ENCODE data around the gene TAGLN2. TPM values are rescaled to one million over a fixed set of nuclear protein-coding genes. Genes with fewer than 3 reads are reported as not detected.

Gene TAGLN2
- total RNA-seq, 1 experiment from 2014 or later = 464 TPM

DNA sequence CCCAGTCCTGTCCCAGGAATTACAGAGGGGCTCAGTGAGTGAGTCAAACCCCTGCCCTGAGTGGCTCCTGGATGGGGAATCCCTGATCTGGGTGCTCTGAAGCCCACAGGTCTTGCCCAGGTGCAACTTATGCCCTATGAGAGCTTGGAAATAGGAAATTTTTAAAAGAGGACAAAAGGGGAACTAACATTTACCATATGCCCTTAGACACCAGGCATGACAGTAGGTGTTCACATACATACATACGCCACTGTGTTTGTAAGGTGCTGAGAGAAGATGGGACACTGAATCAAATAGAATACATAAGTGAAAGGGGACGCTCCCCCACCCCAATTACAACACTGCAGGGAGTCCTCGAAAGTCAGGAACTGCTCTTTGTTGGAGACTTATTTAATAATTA, 26.8 kb downstream of the TAGLN2 start:
- ChIA-PET POLR2A (no interaction called here), CTCF (interaction anchor here (1.4 to 15.0 kb wide), 2 partner anchors 9 to 94 kb away, joined by 3 to 1396 read pairs; partner anchors contain the start of gene FCRL6)
- DNase-seq (ENCODE audit: unreplicated experiment) = no peak
- Mint-ChIP-seq H3K4me1 (ENCODE audit: insufficient read depth, unreplicated experiment) (peaks cover 10% of the 10 kb centered on the region), H3K9me3 (ENCODE audit: unreplicated experiment) (no peaks in the 10 kb centered on the region), H3K27me3 (ENCODE audit: insufficient read depth, unreplicated experiment) (no peaks in the 10 kb centered on the region), H3K27ac (ENCODE audit: low read depth, unreplicated experiment) (no peak overlapping the region), H3K36me3 (ENCODE audit: insufficient read depth, unreplicated experiment) (no peaks in the 10 kb centered on the region), H3K4me3 (ENCODE audit: unreplicated experiment) (no peak overlapping the region)
- TF ChIP-seq, protein P1, sequence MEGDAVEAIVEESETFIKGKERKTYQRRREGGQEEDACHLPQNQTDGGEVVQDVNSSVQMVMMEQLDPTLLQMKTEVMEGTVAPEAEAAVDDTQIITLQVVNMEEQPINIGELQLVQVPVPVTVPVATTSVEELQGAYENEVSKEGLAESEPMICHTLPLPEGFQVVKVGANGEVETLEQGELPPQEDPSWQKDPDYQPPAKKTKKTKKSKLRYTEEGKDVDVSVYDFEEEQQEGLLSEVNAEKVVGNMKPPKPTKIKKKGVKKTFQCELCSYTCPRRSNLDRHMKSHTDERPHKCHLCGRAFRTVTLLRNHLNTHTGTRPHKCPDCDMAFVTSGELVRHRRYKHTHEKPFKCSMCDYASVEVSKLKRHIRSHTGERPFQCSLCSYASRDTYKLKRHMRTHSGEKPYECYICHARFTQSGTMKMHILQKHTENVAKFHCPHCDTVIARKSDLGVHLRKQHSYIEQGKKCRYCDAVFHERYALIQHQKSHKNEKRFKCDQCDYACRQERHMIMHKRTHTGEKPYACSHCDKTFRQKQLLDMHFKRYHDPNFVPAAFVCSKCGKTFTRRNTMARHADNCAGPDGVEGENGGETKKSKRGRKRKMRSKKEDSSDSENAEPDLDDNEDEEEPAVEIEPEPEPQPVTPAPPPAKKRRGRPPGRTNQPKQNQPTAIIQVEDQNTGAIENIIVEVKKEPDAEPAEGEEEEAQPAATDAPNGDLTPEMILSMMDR (IDR thresholded peaks at IDR 0.05; ENCODE audit: unreplicated experiment) = no peak
- intact Hi-C loops (cut with micrococcal nuclease) = no loop called here
- BruUV-seq (replicated peaks) = no TSS peak

DNA sequence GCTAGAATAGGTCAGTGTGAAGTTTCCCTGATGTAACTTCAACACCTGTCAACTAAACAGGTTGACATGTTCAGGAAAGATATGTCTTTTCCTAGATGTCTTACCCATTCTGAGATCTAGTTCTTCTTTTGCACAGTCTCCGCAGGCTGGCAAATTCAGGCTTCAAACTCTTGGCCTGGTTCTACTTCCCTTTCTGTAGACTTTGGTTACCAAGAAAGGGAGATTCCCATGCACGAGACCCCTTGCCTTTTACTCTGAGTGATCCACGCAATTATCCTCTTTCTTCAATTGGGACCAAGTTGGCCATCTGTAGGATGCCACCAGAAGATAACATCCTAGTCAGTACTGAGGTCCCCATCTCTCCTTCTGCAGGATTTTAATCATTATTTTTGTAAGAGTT, 27.3 kb downstream of the TAGLN2 start:
- no peaks in the 10 kb centered on the region for H3K9me3 Mint-ChIP-seq (ENCODE audit: unreplicated experiment)
- intact Hi-C loops (cut with micrococcal nuclease) = no loop called here
- TF ChIP-seq, protein P1 (IDR thresholded peaks at IDR 0.05; ENCODE audit: unreplicated experiment) = no peak
- H3K27me3 Mint-ChIP-seq (ENCODE audit: insufficient read depth, unreplicated experiment) = no peaks in the 10 kb centered on the region
- DNase-seq (ENCODE audit: unreplicated experiment) = no peak
- peaks cover 10% of the 10 kb centered on the region for H3K4me1 Mint-ChIP-seq (ENCODE audit: insufficient read depth, unreplicated experiment)
- no peak overlapping the region for H3K4me3 Mint-ChIP-seq (ENCODE audit: unreplicated experiment)
- no TSS peak for BruUV-seq (replicated peaks)
- no peaks in the 10 kb centered on the region for H3K36me3 Mint-ChIP-seq (ENCODE audit: insufficient read depth, unreplicated experiment)
- ChIA-PET CTCF (interaction anchor here (1.0 to 15.0 kb wide), 5 partner anchors 8 to 107 kb away, joined by 3 to 1396 read pairs (median 142); partner anchors contain the start of gene FCRL6), POLR2A (no interaction called here)
- H3K27ac Mint-ChIP-seq (ENCODE audit: low read depth, unreplicated experiment) = no peak overlapping the region

DNA sequence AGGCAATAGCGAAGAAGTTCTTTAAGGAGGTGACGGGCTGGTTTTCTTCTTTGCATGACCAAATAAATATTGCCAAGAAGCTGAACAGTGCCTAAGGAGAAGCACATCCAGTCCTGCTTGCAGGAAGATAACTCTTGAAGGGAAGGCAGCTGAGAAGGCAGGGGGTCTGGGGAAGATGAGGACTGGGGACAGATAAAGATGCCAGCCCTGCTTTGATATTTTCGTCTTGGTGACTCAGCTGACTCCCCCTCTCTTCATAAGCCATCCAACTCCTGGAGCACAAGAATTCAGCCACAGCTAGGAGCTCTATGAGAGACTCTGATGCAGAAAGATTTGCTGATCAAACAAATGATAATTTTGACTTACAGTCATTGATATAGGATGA, 28.8 kb downstream of the TAGLN2 start:
- TF ChIP-seq, protein P1 (IDR thresholded peaks at IDR 0.05; ENCODE audit: unreplicated experiment) = no peak
- intact Hi-C loops (cut with micrococcal nuclease) = no loop called here
- Mint-ChIP-seq H3K4me3 (ENCODE audit: unreplicated experiment) (no peak overlapping the region), H3K27me3 (ENCODE audit: insufficient read depth, unreplicated experiment) (no peaks in the 10 kb centered on the region), H3K4me1 (ENCODE audit: insufficient read depth, unreplicated experiment) (peaks cover 11% of the 10 kb centered on the region), H3K9me3 (ENCODE audit: unreplicated experiment) (no peaks in the 10 kb centered on the region), H3K27ac (ENCODE audit: low read depth, unreplicated experiment) (no peak overlapping the region), H3K36me3 (ENCODE audit: insufficient read depth, unreplicated experiment) (no peaks in the 10 kb centered on the region)
- ChIA-PET POLR2A (interaction anchor here (0.6 to 0.9 kb wide), 4 partner anchors 16 to 115 kb away, joined by 3 to 5 read pairs (median 3); no protein-coding TSS in a partner anchor), CTCF (interaction anchor here (0.6 to 15.0 kb wide), 12 partner anchors 39 to 899 kb away, joined by 3 to 1396 read pairs (median 40); partner anchors contain the start of genes DUSP23 and FCRL6)
- DNase-seq (ENCODE audit: unreplicated experiment) = no peak
- BruUV-seq (replicated peaks) = no TSS peak

DNA sequence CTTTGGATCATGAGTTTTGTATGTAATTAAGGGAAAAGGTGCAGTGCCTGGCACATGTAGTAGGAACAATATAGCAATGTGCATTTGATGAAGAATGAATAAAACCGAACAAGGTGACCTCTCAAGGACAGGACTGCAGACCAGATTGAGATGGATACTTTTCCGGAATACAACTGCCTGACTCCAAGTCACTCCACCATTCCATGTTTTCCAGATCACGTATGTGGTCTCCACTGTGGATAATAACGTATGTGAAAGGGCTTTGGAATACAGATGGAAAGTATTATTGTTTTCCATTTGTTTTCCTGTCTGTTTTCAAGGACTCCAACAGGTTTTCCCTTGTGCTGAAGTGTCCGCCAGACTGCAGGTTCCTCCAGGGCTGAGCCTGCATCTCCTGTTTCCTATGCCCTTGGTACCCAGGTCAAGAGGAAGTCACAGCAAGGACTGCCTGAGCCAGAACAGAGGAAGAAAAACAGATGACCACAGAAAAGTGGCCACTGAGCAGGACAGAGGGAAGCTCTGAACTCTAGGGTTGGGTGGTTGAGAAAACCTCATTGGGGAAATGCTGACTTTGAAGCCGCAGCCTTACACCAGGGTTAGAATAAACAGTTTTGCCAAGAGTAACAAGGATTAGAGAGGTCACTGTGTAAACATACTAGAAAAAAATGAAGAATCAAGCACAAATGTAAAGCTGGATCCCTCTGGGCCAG, 29.3 kb downstream of the TAGLN2 start:
- Mint-ChIP-seq H3K4me1 (ENCODE audit: insufficient read depth, unreplicated experiment) (peaks cover 15% of the 10 kb centered on the region), H3K36me3 (ENCODE audit: insufficient read depth, unreplicated experiment) (no peaks in the 10 kb centered on the region), H3K27ac (ENCODE audit: low read depth, unreplicated experiment) (no peak overlapping the region), H3K9me3 (ENCODE audit: unreplicated experiment) (no peaks in the 10 kb centered on the region), H3K4me3 (ENCODE audit: unreplicated experiment) (no peak overlapping the region), H3K27me3 (ENCODE audit: insufficient read depth, unreplicated experiment) (no peaks in the 10 kb centered on the region)
- intact Hi-C loops (cut with micrococcal nuclease) = no loop called here
- ChIA-PET POLR2A (interaction anchor here (0.6 to 0.9 kb wide), 6 partner anchors 17 to 735 kb away, joined by 3 to 5 read pairs (median 3); no protein-coding TSS in a partner anchor), CTCF (interaction anchor here (0.6 to 15.0 kb wide), 18 partner anchors 8 to 769 kb away, joined by 3 to 1396 read pairs (median 110); partner anchors contain the start of genes DUSP23, FCRL6 and TAGLN2)
- DNase-seq (ENCODE audit: unreplicated experiment) = no peak
- TF ChIP-seq, protein P1 (IDR thresholded peaks at IDR 0.05; ENCODE audit: unreplicated experiment) = no peak
- no TSS peak for BruUV-seq (replicated peaks)
